Neural cell (in vitro differentiated cells): ENCODE measurements around the gene VKORC1.

ENCODE experiments used
- CTCF ChIP-seq: fragments of 450-650 bp; IDR thresholded peaks from 2 replicates; pipeline ENCODE4 v1.5.1; 2014; ENCODE audit warnings: antibody characterized with exemption, mild to moderate bottlenecking, moderate library complexity; ENCODE audit not compliant: poor library complexity, severe bottlenecking
- EP300 ChIP-seq: fragments of 450-650 bp; conservative IDR thresholded peaks from 2 replicates; pipeline ENCODE4 v1.6.1; 2014; ENCODE audit warnings: antibody characterized with exemption, mild to moderate bottlenecking, moderate library complexity; ENCODE audit not compliant: poor library complexity, severe bottlenecking
- EZH2 ChIP-seq: fragments of 200-600, 300-800 bp; shearing (Covaris generic), sonication (generic); IDR thresholded peaks from 2 replicates; pipeline ENCODE4 v1.6.1; 2014; ENCODE audit warnings: antibody characterized with exemption, low read length, borderline replicate concordance, mild to moderate bottlenecking; ENCODE audit not compliant: insufficient read depth, poor library complexity, severe bottlenecking
- POLR2AphosphoS5 ChIP-seq: IDR thresholded peaks from 2 replicates; pipeline ENCODE4 v1.6.1; 2012
- RAD21 ChIP-seq: fragments of 450-650 bp; conservative IDR thresholded peaks from 2 replicates; pipeline ENCODE4 v1.6.1; 2014; ENCODE audit warnings: antibody characterized with exemption, mild to moderate bottlenecking, moderate library complexity
- REST ChIP-seq: IDR thresholded peaks from 2 replicates; pipeline ENCODE4 v1.6.1; 2012; ENCODE audit warnings: borderline replicate concordance
- SMC3 ChIP-seq: fragments of 450-650 bp; conservative IDR thresholded peaks from 2 replicates; pipeline ENCODE4 v1.6.1; 2014; ENCODE audit warnings: antibody characterized with exemption, mild to moderate bottlenecking, moderate library complexity; ENCODE audit not compliant: poor library complexity
- TAF1 ChIP-seq: IDR thresholded peaks from 2 replicates; pipeline ENCODE4 v1.6.1; 2012; ENCODE audit warnings: low read depth

DNA sequence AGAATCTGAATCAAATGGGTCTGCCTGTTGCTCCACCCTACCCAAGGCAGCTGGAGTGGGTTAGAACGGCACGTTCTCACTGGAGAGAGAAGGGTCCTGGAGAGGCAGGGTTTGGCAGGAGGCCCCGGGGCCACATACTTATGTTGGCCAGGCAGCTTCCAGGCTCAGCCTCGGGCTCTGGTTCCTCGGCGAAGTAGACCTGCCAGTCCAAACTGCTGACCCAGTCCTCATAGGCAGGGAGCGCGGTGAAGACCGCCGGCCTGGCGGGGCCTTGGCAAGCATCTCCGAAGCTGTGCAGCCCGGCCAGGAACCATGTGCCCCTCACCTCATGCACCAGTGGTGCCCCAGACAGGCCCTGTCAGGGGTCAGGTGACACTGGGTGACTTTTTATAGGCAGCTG, 10.6 kb downstream of the VKORC1 start:
- TF ChIP-seq CTCF (no peak), REST (no peak), POLR2AphosphoS5 (no peak), EZH2 (no peak), SMC3 (no peak), RAD21 (no peak), TAF1 (no peak), EP300 (no peak)
